GM23338 (cell line): ENCODE measurements around the gene OSBPL5. TPM values are rescaled to one million over a fixed set of nuclear protein-coding genes. Genes with fewer than 3 reads are reported as not detected.

Experiments
- ATAC-seq: fragments of 200-7000 bp; cut with Tn5 transposase; 3 replicates; pipeline ENCODE4 v1.9.1; 2020
- DNase-seq: peaks from one replicate; pipeline ENCODE4 v3.0.0-alpha.2; 2015; ENCODE audit warnings: low spot score
- H2AFZ ChIP-seq: fragments of 200-600 bp; sonication (generic); 2 replicates; pipeline ENCODE4 v1.8.0; 2016; ENCODE audit warnings: antibody characterized with exemption, mild to moderate bottlenecking, moderate library complexity
- H3F3A ChIP-seq: fragments of 200-600 bp; sonication (generic); replicated peaks from 2 replicates; pipeline ENCODE4 v1.8.0; 2017; ENCODE audit warnings: antibody characterized with exemption, mixed run types, low read depth
- H3K27ac ChIP-seq: fragments of 200-600 bp; sonication (generic); 2 replicates; pipeline ENCODE4 v1.6.1; 2016; ENCODE audit warnings: low read depth
- H3K27me3 ChIP-seq: fragments of 200-600 bp; sonication (generic); 2 replicates; pipeline ENCODE4 v1.8.0; 2016; ENCODE audit warnings: mild to moderate bottlenecking, mixed run types, moderate library complexity; ENCODE audit not compliant: insufficient read depth
- H3K36me3 ChIP-seq: fragments of 200-600 bp; sonication (generic); 2 replicates; pipeline ENCODE4 v1.8.0; 2016; ENCODE audit warnings: mild to moderate bottlenecking; ENCODE audit not compliant: insufficient read depth
- H3K4me1 ChIP-seq: fragments of 200-600 bp; sonication (generic); 2 replicates; pipeline ENCODE4 v1.8.0; 2016; ENCODE audit warnings: mild to moderate bottlenecking, moderate library complexity; ENCODE audit not compliant: insufficient read depth
- H3K4me2 ChIP-seq: fragments of 200-600 bp; sonication (generic); 2 replicates; pipeline ENCODE4 v1.7.1; 2017; ENCODE audit warnings: mixed run types
- H3K4me3 ChIP-seq: fragments of 200-600 bp; sonication (generic); 2 replicates; pipeline ENCODE4 v1.6.1; 2016; ENCODE audit warnings: mixed run types
- H3K79me2 ChIP-seq: fragments of 200-600 bp; sonication (generic); replicated peaks from 2 replicates; pipeline ENCODE4 v1.8.0; 2017; ENCODE audit warnings: mild to moderate bottlenecking; ENCODE audit not compliant: insufficient read depth
- H3K9me2 ChIP-seq: fragments of 200-600 bp; sonication (generic); 2 replicates; pipeline ENCODE4 v1.8.0; 2017; ENCODE audit not compliant: insufficient read depth
- H4K20me1 ChIP-seq: fragments of 200-600 bp; sonication (generic); replicated peaks from 2 replicates; pipeline ENCODE4 v1.8.0; 2017; ENCODE audit warnings: mild to moderate bottlenecking; ENCODE audit not compliant: insufficient read depth
- H3K27ac Mint-ChIP-seq: 2 replicates; pipeline ENCODE4 v1.8.0; 2020; ENCODE audit warnings: inconsistent platforms, mild to moderate bottlenecking, moderate library complexity, mixed read lengths
- H3K27me3 Mint-ChIP-seq: 3 replicates; pipeline ENCODE4 v1.8.0; 2022; ENCODE audit warnings: low read depth, mild to moderate bottlenecking, moderate library complexity, mixed read lengths, inconsistent platforms; ENCODE audit not compliant: insufficient read depth, poor library complexity
- H3K36me3 Mint-ChIP-seq: 3 replicates; pipeline ENCODE4 v1.8.0; 2021; ENCODE audit warnings: low read depth, mild to moderate bottlenecking, inconsistent platforms, moderate library complexity, mixed read lengths
- H3K4me1 Mint-ChIP-seq: 3 replicates; pipeline ENCODE4 v1.8.0; 2020; ENCODE audit warnings: mild to moderate bottlenecking, inconsistent platforms, mixed read lengths
- H3K4me3 Mint-ChIP-seq: 3 replicates; pipeline ENCODE4 v1.8.0; 2021; ENCODE audit warnings: moderate library complexity, mild to moderate bottlenecking, inconsistent platforms, mixed read lengths
- H3K9me3 Mint-ChIP-seq: 3 replicates; pipeline ENCODE4 v1.8.0; 2020; ENCODE audit warnings: moderate library complexity, mild to moderate bottlenecking, inconsistent platforms, mixed read lengths
- CTCF ChIP-seq, 2 experiments: fragments of 200-600 bp in 1 of 2; sonication (generic) in 1 of 2; conservative IDR thresholded peaks; 2 replicates each; pipeline versions ENCODE4 v1.5.1 to v1.6.1; 2016 to 2017; ENCODE audit warnings: antibody characterized with exemption in 2 of 2, low read depth in 2 of 2, mild to moderate bottlenecking in 2 of 2, moderate library complexity in 1 of 2
- EZH2 ChIP-seq: fragments of 200-600 bp; sonication (generic); IDR thresholded peaks from one replicate; pipeline ENCODE4 v1.8.0; 2017; ENCODE audit warnings: antibody characterized with exemption, mild to moderate bottlenecking, low read depth; ENCODE audit not compliant: unreplicated experiment
- JUNB ChIP-seq: IDR thresholded peaks from one replicate; pipeline ENCODE4 v1.6.1; 2016; ENCODE audit warnings: antibody characterized with exemption; ENCODE audit not compliant: unreplicated experiment
- ZNF114 ChIP-seq: fragments of 250-450 bp; sonication (Bioruptor Pico); IDR thresholded peaks from 2 replicates; pipeline ENCODE4 v1.5.0; 2020; ENCODE audit warnings: mild to moderate bottlenecking, moderate library complexity
- ZNF462 ChIP-seq: fragments of 250-450 bp; sonication (Bioruptor Pico); IDR thresholded peaks from 2 replicates; pipeline ENCODE4 v1.5.0; 2020; ENCODE audit warnings: mild to moderate bottlenecking, moderate library complexity
- polyA plus RNA-seq: library from polyadenylated mRNA; unstranded; fragments of >200 nt; fragmentation: Nextera tagmentation; extraction: Ambion mirVana; gene quantifications from 2 replicates; pipeline ENCODE4 v1.2.1, GENCODE V29; 2016
- total RNA-seq: library from RNA; depleted of rRNA; stranded (reverse); fragments of >200 nt; shearing (Covaris generic); gene quantifications from 2 replicates; pipeline ENCODE4 v1.2.3, GENCODE V29; 2014

OSBPL5 gene
- total and polyA plus RNA-seq, 2 experiments from 2014 or later = 2.7 to 12.0 TPM

- TF ChIP-seq ZNF462 (CRISPR knock-in tag) = no peak
Observed at GRCh38 chr11:3124821-3125220, 40.3 kb downstream of the OSBPL5 start (continued).

- H3K27me3 Mint-ChIP-seq = peaks cover 4% of the 10 kb centered on the region
- no peak for TF ChIP-seq EZH2
- no peak for TF ChIP-seq ZNF462 (CRISPR knock-in tag)
- no peak for TF ChIP-seq CTCF (conservative IDR thresholded peaks at IDR 0.05; ENCODE audit: low read depth in 2 of 2)
- TF ChIP-seq ZNF114 = no peak
- no peak for TF ChIP-seq JUNB
Observed at GRCh38 chr11:3123761-3124733, 41.1 kb downstream of the OSBPL5 start.

More at GRCh38 chr11:3123761-3124733, 41.1 kb downstream of the OSBPL5 start:
- Histone ChIP-seq H3K9me2 (no peaks in the 10 kb centered on the region), H3K36me3 (no peaks in the 10 kb centered on the region), H3K27me3 (no peaks in the 10 kb centered on the region), H3K27ac (no peak overlapping the region), H3K4me1 (no peaks in the 10 kb centered on the region), H2AFZ (no peak overlapping the region), H3F3A (no peaks in the 10 kb centered on the region), H4K20me1 (no peaks in the 10 kb centered on the region), H3K79me2 (no peaks in the 10 kb centered on the region), H3K4me2 (no peak overlapping the region), H3K4me3 (no peak overlapping the region)
- Mint-ChIP-seq H3K4me3 (no peak overlapping the region), H3K27ac (no peak overlapping the region), H3K9me3 (no peaks in the 10 kb centered on the region), H3K4me1 (no peaks in the 10 kb centered on the region), H3K36me3 (peaks cover 5% of the 10 kb centered on the region; the same call in 1 of the 3 replicates)
- ATAC-seq = no peak
- DNase-seq = no peak
